Prostate gland (tissue), 2 donors: Measurements from ENCODE around the gene GPC5. TPM values are rescaled to one million over a fixed set of nuclear protein-coding genes. Genes with fewer than 3 reads are reported as not detected.

ENCODE experiments used
- DNase-seq: peaks from one replicate; pipeline ENCODE4 v3.0.0-alpha.2; 2019; ENCODE audit warnings: low spot score
- H3K27ac ChIP-seq, 2 donors: fragments of 200-600 bp; sonication (generic); 2 replicates each; pipeline ENCODE4 v1.5.1; 2017 to 2019
- H3K27me3 ChIP-seq: fragments of 200-600 bp; sonication (generic); replicated peaks from 2 replicates; pipeline ENCODE4 v1.5.1; 2019; ENCODE audit not compliant: insufficient read depth
- H3K36me3 ChIP-seq, 2 donors: fragments of 200-600 bp; sonication (generic); 1 replicate in 1 of 2; 2 replicates in 1 of 2; pipeline versions ENCODE4 v1.5.1 to v1.8.1; 2017 to 2019
- H3K4me1 ChIP-seq: fragments of 200-600 bp; sonication (generic); replicated peaks from 2 replicates; pipeline ENCODE4 v1.5.1; 2019
- H3K4me3 ChIP-seq, 2 donors: fragments of 200-600 bp; sonication (generic); 2 replicates each; pipeline ENCODE4 v1.5.1; 2017 to 2019
- H3K9me3 ChIP-seq: fragments of 200-600 bp; sonication (generic); 2 replicates; pipeline ENCODE4 v1.5.1; 2017
- CTCF ChIP-seq, 4 experiments: fragments of 200-600 bp in 2 of 4; fragments of 450-650 bp in 2 of 4; sonication (generic) in 2 of 4; IDR thresholded peaks; 1 replicate in 3 of 4; 2 replicates in 1 of 4; pipeline ENCODE4 v1.5.1; 2016 to 2019; ENCODE audit warnings: antibody characterized with exemption in 4 of 4, mild to moderate bottlenecking in 2 of 4, moderate library complexity in 2 of 4
- POLR2A ChIP-seq: fragments of 450-650 bp; IDR thresholded peaks from one replicate; pipeline ENCODE4 v1.6.1; 2016; ENCODE audit warnings: antibody characterized with exemption, mild to moderate bottlenecking
- POLR2AphosphoS5 ChIP-seq: sonication (generic); formaldehyde crosslinking; IDR thresholded peaks from one replicate; pipeline ENCODE4 v1.6.1; 2017; ENCODE audit warnings: antibody characterized with exemption
- WGBS: methylation state at CpG from one replicate; pipeline ENCODE4 v1.1.5; 2018; 5-methylcytosine and 5-hydroxymethylcytosine counted together
- intact Hi-C: fragments of 100-400 bp; cut with DNase I; formaldehyde crosslinking; loops from one replicate; pipeline ENCODE4 v1.14.2; 2022
- total RNA-seq, 2 donors: library from RNA; depleted of rRNA; stranded (reverse); fragments of >200 nt; gene quantifications; one replicate each; pipeline ENCODE4 v1.1.0, GENCODE V29; 2016

Gene GPC5
- total RNA-seq, 2 donors from 2014 or later = 0.23 to 35.0 TPM

- intact Hi-C loops = no loop called here
- no peaks in the 10 kb centered on the region for H3K27me3 ChIP-seq
- no peak overlapping the region for H3K4me3 ChIP-seq
- no peaks in the 10 kb centered on the region for H3K36me3 ChIP-seq
- WGBS = 82% methylated on average over 2 of the region's 2 CpGs
- TF ChIP-seq POLR2A = no peak
- H3K9me3 ChIP-seq = no peaks in the 10 kb centered on the region
- no peak for DNase-seq
- H3K4me1 ChIP-seq = no peaks in the 10 kb centered on the region
- no peak overlapping the region for H3K27ac ChIP-seq
Measured at GRCh38 chr13:91595677-91596076, 197.3 kb downstream of the GPC5 start.

GRCh38 chr13:91596842-91597241, 198.4 kb downstream of the GPC5 start:
- intact Hi-C loops = no loop called here
- no peak for DNase-seq
- Histone ChIP-seq H3K36me3 (no peaks in the 10 kb centered on the region), H3K4me3 (no peak overlapping the region), H3K27me3 (no peaks in the 10 kb centered on the region), H3K4me1 (no peaks in the 10 kb centered on the region), H3K27ac (no peak overlapping the region), H3K9me3 (no peaks in the 10 kb centered on the region)
- 56% methylated on average over 2 of the region's 2 CpGs for WGBS
- no peak for TF ChIP-seq POLR2A
- no peak for TF ChIP-seq CTCF (IDR thresholded peaks at IDR 0.05)
- TF ChIP-seq POLR2AphosphoS5 = no peak

GRCh38 chr13:91598655-91599054, 200.2 kb downstream of the GPC5 start:
- Histone ChIP-seq H3K27ac (no peak overlapping the region), H3K27me3 (no peaks in the 10 kb centered on the region), H3K4me1 (no peaks in the 10 kb centered on the region), H3K9me3 (no peaks in the 10 kb centered on the region), H3K36me3 (no peaks in the 10 kb centered on the region), H3K4me3 (no peak overlapping the region)
- DNase-seq = no peak
- TF ChIP-seq CTCF (IDR thresholded peaks at IDR 0.05) = no peak
- TF ChIP-seq POLR2AphosphoS5 = no peak
- TF ChIP-seq POLR2A = no peak
- intact Hi-C loops = no loop called here

DNA sequence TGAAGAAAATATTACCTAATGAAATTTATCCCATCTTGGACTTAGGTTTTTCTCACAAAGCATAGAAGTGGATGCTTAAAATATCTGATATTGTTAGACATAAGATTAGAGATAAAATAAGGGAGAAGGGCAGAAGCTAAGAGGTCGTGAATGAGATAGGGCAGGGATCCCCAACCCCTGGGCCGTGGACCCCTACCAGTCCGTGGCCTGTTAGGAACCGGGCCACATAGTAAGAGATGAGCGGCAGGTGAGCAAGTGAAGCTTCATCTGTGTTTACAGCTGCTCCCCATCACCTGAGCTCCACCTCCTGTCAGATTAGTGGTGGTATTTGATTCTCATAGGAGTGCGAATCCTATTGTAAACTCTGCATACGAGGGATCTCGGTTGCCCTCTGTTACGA, 202.9 kb downstream of the GPC5 start:
- Histone ChIP-seq H3K9me3 (no peaks in the 10 kb centered on the region), H3K27ac (no peak overlapping the region), H3K4me3 (no peak overlapping the region), H3K27me3 (no peaks in the 10 kb centered on the region), H3K4me1 (no peaks in the 10 kb centered on the region), H3K36me3 (no peaks in the 10 kb centered on the region)
- TF ChIP-seq CTCF (IDR thresholded peaks at IDR 0.05) = no peak
- no peak for TF ChIP-seq POLR2AphosphoS5
- TF ChIP-seq POLR2A = no peak
- no peak for DNase-seq
- intact Hi-C loops = no loop called here
- WGBS = 89% methylated on average over 9 of the region's 9 CpGs

DNA sequence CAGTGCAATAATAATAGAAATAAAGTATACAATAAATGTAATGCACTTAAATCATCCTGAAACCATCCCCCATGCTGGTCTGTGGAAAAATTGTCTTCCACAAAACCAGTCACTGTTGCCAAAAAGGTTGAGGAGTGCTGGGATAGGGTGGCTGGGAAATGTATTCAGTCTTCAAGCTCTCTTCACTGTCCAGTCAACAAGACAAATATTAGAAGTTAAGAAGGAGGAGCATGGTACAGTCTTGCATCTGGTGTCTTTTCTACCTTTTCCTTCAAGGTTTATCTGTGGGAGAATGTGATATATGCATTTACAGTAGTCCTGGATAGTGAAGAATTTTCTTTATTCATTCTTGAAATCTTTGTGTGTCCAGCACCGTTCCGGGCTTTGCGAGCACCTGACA, 203.4 kb downstream of the GPC5 start:
- no peaks in the 10 kb centered on the region for H3K36me3 ChIP-seq
- 80% methylated on average over 3 of the region's 3 CpGs for WGBS
- no peaks in the 10 kb centered on the region for H3K27me3 ChIP-seq
- intact Hi-C loops = no loop called here
- no peak overlapping the region for H3K27ac ChIP-seq
- H3K4me1 ChIP-seq = no peaks in the 10 kb centered on the region
- H3K9me3 ChIP-seq = no peaks in the 10 kb centered on the region
- DNase-seq = no peak
- no peak for TF ChIP-seq POLR2AphosphoS5
- no peak for TF ChIP-seq POLR2A
- no peak for TF ChIP-seq CTCF (IDR thresholded peaks at IDR 0.05)
- H3K4me3 ChIP-seq = no peak overlapping the region
